Endothelial cell of umbilical vein (primary cell): ENCODE measurements around the gene DISP3. TPM values are rescaled to one million over a fixed set of nuclear protein-coding genes. Genes with fewer than 3 reads are reported as not detected.

Source experiments
- BruUV-seq: library from RNA; stranded (reverse); fragments of 400-500 nt; replicated peaks from 2 replicates; lab custom pipeline; 2021; lab: Mats Ljungman, UMichigan
- CTCF ChIA-PET: fragments of 300-600, 350-600 bp; sonication (Branson Sonifier 250); formaldehyde crosslinking; loops from one replicate; lab custom pipeline; 2021; ENCODE audit warnings: antibody characterized with exemption, inconsistent platforms; lab: Charles Lee
- POLR2A ChIA-PET: fragments of 300-600, 350-600 bp; sonication (Branson Sonifier 250); formaldehyde crosslinking; loops from one replicate; lab custom pipeline; 2021; ENCODE audit warnings: antibody characterized with exemption, inconsistent platforms; lab: Charles Lee
- DNase-seq: peaks from one replicate; pipeline ENCODE4 v3.0.0-alpha.2; 2011; ENCODE audit warnings: low read depth, low spot score
- FAIRE-seq: peaks from 2 replicates; lab custom pipeline; 2011; peaks lifted over from hg19 to GRCh38; lab: Jason Lieb, UNC
- H2AFZ ChIP-seq: 2 replicates; pipeline ENCODE4 v1.6.0; 2012; ENCODE audit warnings: low read depth, low read length, control low read depth, inconsistent platforms
- H3K27ac ChIP-seq: 2 replicates; pipeline ENCODE4 v1.5.1; 2011; ENCODE audit warnings: low read depth, mild to moderate bottlenecking, control low read depth, low read length, moderate library complexity; ENCODE audit not compliant: insufficient read depth
- H3K27me3 ChIP-seq, 2 experiments: 2 replicates each; pipeline versions ENCODE4 v1.6.0 to v1.6.1; 2011; ENCODE audit warnings: low read length in 2 of 2, mixed read lengths in 1 of 2; ENCODE audit not compliant: control insufficient read depth in 2 of 2, insufficient read depth in 2 of 2
- H3K36me3 ChIP-seq, 2 experiments: 2 replicates in 1 of 2; 3 replicates in 1 of 2; pipeline ENCODE4 v1.5.1; 2011; ENCODE audit warnings: low read length in 2 of 2, mild to moderate bottlenecking in 1 of 2, moderate library complexity in 1 of 2; ENCODE audit not compliant: control insufficient read depth in 2 of 2, insufficient read depth in 2 of 2; ENCODE audit errors: extremely low read depth in 1 of 2
- H3K4me1 ChIP-seq: 3 replicates; pipeline ENCODE4 v1.5.1; 2011; ENCODE audit warnings: mild to moderate bottlenecking, low read length; ENCODE audit not compliant: control insufficient read depth, insufficient read depth; ENCODE audit errors: extremely low read depth
- H3K4me2 ChIP-seq: 2 replicates; pipeline ENCODE4 v1.6.1; 2011; ENCODE audit warnings: low read length, control low read depth, mixed read lengths; ENCODE audit not compliant: insufficient read depth
- H3K4me3 ChIP-seq, 3 experiments: fragments of 200-600 bp in 1 of 3; sonication (generic), shearing (Covaris generic) in 1 of 3; replicated peaks in 1 of 3; 2 replicates each; pipeline ENCODE4 v1.5.1; 2011 to 2016; ENCODE audit warnings: control low read depth in 3 of 3, low read length in 3 of 3, mild to moderate bottlenecking in 2 of 3, inconsistent platforms in 1 of 3, low read depth in 1 of 3, moderate library complexity in 1 of 3; ENCODE audit not compliant: insufficient read depth in 1 of 3
- H3K79me2 ChIP-seq: 2 replicates; pipeline ENCODE4 v1.6.0; 2012; ENCODE audit warnings: low read length, inconsistent platforms; ENCODE audit not compliant: control insufficient read depth, insufficient read depth
- H3K9ac ChIP-seq: replicated peaks from 2 replicates; pipeline ENCODE3; 2011; ENCODE audit warnings: low read length, control low read depth; ENCODE audit not compliant: insufficient read depth; ENCODE audit errors: extremely low read depth
- H3K9me1 ChIP-seq: replicated peaks from 3 replicates; pipeline ENCODE4 v1.6.0; 2011; ENCODE audit warnings: mild to moderate bottlenecking, low read length; ENCODE audit not compliant: control insufficient read depth, insufficient read depth; ENCODE audit errors: extremely low read depth
- H3K9me3 ChIP-seq: replicated peaks from 2 replicates; pipeline ENCODE4 v1.5.1; 2012; ENCODE audit warnings: low read length, inconsistent platforms; ENCODE audit not compliant: control insufficient read depth, insufficient read depth
- H4K20me1 ChIP-seq: replicated peaks from 2 replicates; pipeline ENCODE3; 2011; ENCODE audit warnings: mild to moderate bottlenecking, low read length; ENCODE audit not compliant: control insufficient read depth, insufficient read depth; ENCODE audit errors: extremely low read depth
- CTCF ChIP-seq, 2 donors: IDR thresholded peaks; 1 replicate in 1 of 2; 2 replicates in 1 of 2; pipeline ENCODE4 v1.5.1; 2011; ENCODE audit warnings: low read length in 2 of 2, mild to moderate bottlenecking in 2 of 2, moderate library complexity in 2 of 2, control low read depth in 1 of 2, inconsistent platforms in 1 of 2, low read depth in 1 of 2; ENCODE audit not compliant: insufficient read depth in 1 of 2; ENCODE audit errors: extremely low read depth in 1 of 2
- EZH2 ChIP-seq: IDR thresholded peaks from 2 replicates; pipeline ENCODE4 v1.6.1; 2012; ENCODE audit warnings: borderline replicate concordance, low read depth, mild to moderate bottlenecking, moderate library complexity, low read length, inconsistent platforms; ENCODE audit not compliant: severe bottlenecking
- FOS ChIP-seq: IDR thresholded peaks from 2 replicates; pipeline ENCODE4 v1.6.1; 2011; ENCODE audit warnings: mild to moderate bottlenecking, low read length, moderate library complexity, borderline replicate concordance; ENCODE audit not compliant: insufficient read depth
- GATA2 ChIP-seq: IDR thresholded peaks from 2 replicates; pipeline ENCODE4 v1.7.0; 2011; ENCODE audit warnings: low read depth, mild to moderate bottlenecking, moderate library complexity, mixed read lengths, low read length; ENCODE audit not compliant: insufficient read length, insufficient read depth
- JUN ChIP-seq: IDR thresholded peaks from 2 replicates; pipeline ENCODE4 v1.6.1; 2011; ENCODE audit warnings: borderline replicate concordance, low read depth; ENCODE audit not compliant: insufficient read length, insufficient read depth
- MAX ChIP-seq: IDR thresholded peaks from 2 replicates; pipeline ENCODE4 v1.6.1; 2011; ENCODE audit not compliant: insufficient read depth, insufficient read length
- MYC ChIP-seq: IDR thresholded peaks from one replicate; pipeline ENCODE4 v1.6.1; 2011; ENCODE audit warnings: mild to moderate bottlenecking, low read depth, low read length
- POLR2A ChIP-seq: IDR thresholded peaks from 2 replicates; pipeline ENCODE4 v1.6.1; 2012; ENCODE audit warnings: low read depth, mild to moderate bottlenecking, control low read depth, low read length
- POLR2AphosphoS5 ChIP-seq: IDR thresholded peaks from 2 replicates; pipeline ENCODE4 v1.6.1; 2012; ENCODE audit warnings: low read depth, mild to moderate bottlenecking, control low read depth, low read length, moderate library complexity; ENCODE audit not compliant: insufficient read depth
- dilution Hi-C: fragments of 300-500 bp; cut with MboI; formaldehyde crosslinking; loops from one replicate; pipeline ENCODE4 v1.15.0; 2019; ENCODE audit warnings: low sequenced_read_pairs; ENCODE audit not compliant: extremely low pct_ligation_motif_present
- intact Hi-C: fragments of 100-400 bp; cut with micrococcal nuclease; formaldehyde crosslinking; loops from one replicate; pipeline ENCODE4 v1.10.0; 2022
- polyA plus RNA-seq, 4 experiments: library from polyadenylated mRNA; depleted of rRNA in 3 of 4; stranded (reverse) in 3 of 4; unstranded in 1 of 4; fragments of >200 nt; gene quantifications; 2 replicates each; pipeline versions ENCODE4 v1.2.1 to v1.2.3, GENCODE V29; 2011 to 2012; ENCODE audit warnings: missing spikeins in 1 of 4
- total RNA-seq: library from RNA; stranded (reverse); gene quantifications from 2 replicates; pipeline ENCODE4 v1.2.3, GENCODE V29; 2021

The DISP3 gene
- total and polyA plus RNA-seq, 2 donors (not counting 3 experiments of a cell fraction or from before 2014, with no cell fraction given) = 0.26 to 0.49 TPM

- POLR2A ChIA-PET = no interaction called here
- Histone ChIP-seq H3K79me2 (no peaks in the 10 kb centered on the region), H3K9me3 (no peaks in the 10 kb centered on the region), H3K9ac (no peak overlapping the region), H3K9me1 (no peaks in the 10 kb centered on the region), H3K4me1 (no peaks in the 10 kb centered on the region), H3K27me3 (no peaks in the 10 kb centered on the region), H3K4me3 (no peak overlapping the region), H4K20me1 (no peaks in the 10 kb centered on the region), H2AFZ (no peak overlapping the region), H3K4me2 (no peak overlapping the region), H3K27ac (no peak overlapping the region), H3K36me3 (no peaks in the 10 kb centered on the region)
- TF ChIP-seq MYC = no peak
- no peak for TF ChIP-seq POLR2AphosphoS5
- TF ChIP-seq FOS = no peak
- TF ChIP-seq CTCF (IDR thresholded peaks at IDR 0.05; ENCODE audit: extremely low read depth in 1 of 2, insufficient read depth in 1 of 2, low read depth in 1 of 2, low read length in 2 of 2) = no peak
- no peak for TF ChIP-seq MAX
- no peak for TF ChIP-seq POLR2A
- TF ChIP-seq EZH2 = no peak
- TF ChIP-seq JUN = no peak
- no peak for TF ChIP-seq GATA2
- no TSS peak for BruUV-seq
- FAIRE-seq = no peak
- no peak for DNase-seq
- intact Hi-C loops (no loop called here), dilution Hi-C loops (no loop called here)
- CTCF ChIA-PET = interaction anchor here (0.7 kb wide), 1 partner anchor 30 kb away, joined by 3 read pairs; no protein-coding TSS in a partner anchor
Observed at GRCh38 chr1:11543796-11544195, 64.8 kb downstream of the DISP3 start.
